Stimulated activated CD8-positive, alpha-beta memory T cell treated with anti-CD3 and anti-CD28 coated beads, Interleukin-2, amount 100 ng/mL, for 1 hour (primary cell): Measurements from ENCODE around the gene SLC2A4RG.

Experiments used
- DNase-seq, 2 donors: peaks; one replicate each; pipeline ENCODE4 v3.0.0-alpha.2; 2020; ENCODE audit warnings: low read depth in 2 of 2

SLC2A4RG gene

DNA sequence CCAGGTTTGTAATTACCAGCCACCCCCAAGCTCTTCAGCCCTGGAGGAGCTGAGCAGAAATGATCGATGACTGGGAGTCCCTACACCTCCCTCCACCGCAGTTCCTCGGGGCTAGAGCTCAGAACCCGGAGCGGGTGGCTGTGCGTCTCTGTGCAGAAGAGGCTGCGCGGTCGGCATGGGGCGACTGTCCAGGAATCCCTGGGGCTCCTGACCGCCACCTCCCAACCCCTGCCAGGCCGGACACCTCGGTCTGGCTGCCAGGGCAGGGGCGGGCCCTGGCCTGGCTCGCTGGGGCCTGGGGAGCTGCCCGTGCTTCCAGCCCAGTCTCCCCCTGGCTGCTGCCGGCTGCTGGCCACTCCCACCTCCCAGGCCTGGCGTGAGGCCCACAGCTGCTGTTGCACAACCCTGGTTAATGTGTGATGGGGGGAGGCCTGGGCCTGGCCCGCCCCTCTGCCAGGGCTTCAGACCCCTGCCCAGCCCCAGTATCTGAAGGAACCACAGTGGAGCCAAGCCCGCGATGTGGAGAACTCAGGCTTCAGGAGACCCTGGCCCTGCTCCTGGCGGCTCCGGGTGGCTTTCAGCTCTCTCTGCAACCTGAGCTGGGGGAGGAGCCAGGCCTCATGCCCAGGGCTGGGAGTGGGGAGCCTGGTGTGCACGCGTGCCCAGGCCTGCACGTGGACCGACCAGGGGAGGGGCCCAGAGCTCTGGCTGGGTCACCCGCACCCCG, 1.2 kb downstream of the SLC2A4RG start:
- no peak for DNase-seq

DNA sequence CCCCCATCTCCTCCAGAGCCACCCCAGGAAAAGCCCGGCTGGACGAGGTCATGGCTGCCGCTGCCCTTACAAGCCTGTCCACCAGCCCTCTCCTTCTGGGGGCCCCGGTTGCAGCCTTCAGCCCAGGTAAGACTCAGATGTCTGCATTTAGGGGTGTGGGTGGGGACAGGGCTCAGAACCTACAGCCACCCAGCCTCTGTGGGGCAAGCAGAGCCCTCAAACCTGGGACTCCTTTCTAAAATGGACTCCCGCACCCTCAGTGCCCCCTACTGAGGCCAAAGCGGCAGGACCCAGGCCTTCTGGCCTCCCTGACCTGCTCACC, 1.7 kb downstream of the SLC2A4RG start:
- no peak for DNase-seq

GRCh38 chr20:63741676-63742380, 2.3 kb downstream of the SLC2A4RG start:
- no peak for DNase-seq

DNA sequence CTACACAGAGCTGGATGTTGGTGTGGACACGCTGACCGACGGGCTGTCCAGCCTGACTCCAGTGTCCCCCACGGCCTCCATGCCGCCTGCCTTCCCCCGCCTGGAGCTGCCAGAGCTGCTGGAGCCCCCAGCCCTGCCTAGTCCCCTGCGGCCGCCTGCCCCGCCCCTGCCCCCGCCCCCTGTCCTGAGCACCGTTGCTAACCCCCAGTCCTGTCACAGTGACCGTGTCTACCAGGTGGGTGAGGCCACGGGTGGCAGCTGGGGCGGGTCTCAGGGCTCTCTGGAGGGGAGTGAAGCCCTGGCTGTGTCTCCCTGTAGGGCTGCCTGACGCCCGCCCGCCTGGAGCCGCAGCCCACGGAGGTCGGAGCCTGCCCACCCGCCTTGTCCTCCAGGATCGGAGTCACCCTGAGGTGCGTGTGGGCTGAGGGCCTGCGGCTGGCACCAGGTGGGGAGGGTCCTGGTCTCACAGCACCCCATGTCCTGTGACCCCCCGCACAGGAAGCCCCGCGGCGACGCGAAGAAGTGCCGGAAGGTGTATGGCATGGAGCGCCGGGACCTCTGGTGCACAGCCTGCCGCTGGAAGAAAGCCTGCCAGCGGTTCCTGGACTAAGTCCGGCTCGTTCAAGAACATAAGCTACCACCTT, 2.9 kb downstream of the SLC2A4RG start:
- DNase-seq = no peak

- DNase-seq = no peak
Observed at GRCh38 chr20:63743210-63743970, 3.8 kb downstream of the SLC2A4RG start.

DNA sequence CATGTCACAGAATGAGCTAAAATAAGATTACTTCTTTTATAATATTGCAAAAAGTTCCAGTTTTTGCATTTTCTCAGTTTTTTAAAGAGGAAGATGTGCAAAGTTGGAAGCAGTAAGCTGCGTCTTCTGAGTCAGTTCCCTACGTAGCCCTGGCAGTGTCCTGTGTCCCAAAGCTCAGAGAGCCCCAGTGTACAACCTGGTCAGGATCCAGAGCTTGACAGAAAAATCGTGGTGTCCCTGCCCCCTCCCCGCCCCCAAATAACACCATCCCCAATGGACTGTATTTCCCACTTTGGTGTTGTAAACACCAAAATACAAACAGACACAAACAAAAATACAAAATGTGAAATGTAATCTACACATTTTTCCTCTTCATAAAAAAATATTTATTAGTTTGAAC, 4.6 kb downstream of the SLC2A4RG start:
- DNase-seq = no peak

DNA sequence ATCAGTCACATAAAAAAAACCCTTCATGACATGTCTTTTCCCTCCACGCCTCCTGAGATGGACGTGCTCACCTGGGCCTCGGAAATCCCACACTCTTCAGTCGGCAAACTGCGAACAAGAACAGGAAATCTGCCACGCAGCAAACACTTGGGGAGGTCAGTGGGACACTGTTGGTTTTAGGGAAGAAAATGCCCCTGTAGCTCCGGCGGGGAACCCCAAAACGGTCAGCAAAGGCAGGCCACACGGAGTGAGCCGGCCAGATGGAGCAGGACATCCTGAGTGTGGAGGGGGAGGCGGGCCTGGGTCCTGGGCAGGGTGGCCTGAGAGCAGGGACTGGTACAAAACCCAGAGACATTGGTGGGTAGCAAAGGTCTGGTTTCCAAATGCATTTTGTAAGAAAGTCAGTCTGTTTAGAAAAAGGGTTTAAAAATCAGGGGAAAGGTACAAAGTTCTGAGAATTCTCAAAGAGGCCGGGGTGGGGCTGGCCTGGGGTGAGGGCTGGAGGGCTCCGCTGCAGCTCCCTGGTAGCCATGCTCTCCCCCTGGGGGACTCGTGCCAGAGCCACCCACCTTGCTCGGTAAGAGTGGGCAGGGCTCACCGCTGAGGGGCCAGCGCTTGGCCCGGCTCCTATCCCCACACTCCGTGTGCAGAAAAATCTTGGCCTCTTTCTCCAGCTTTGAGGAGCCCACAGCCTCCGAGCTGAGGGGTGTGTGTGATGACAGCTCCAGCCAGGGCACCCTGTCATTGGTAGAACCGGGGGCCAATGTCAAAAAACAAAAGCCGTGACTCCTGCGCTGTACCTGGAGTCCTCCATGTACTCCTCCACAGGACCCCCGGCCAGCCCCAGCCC, 5.2 kb downstream of the SLC2A4RG start:
- no peak for DNase-seq

DNA sequence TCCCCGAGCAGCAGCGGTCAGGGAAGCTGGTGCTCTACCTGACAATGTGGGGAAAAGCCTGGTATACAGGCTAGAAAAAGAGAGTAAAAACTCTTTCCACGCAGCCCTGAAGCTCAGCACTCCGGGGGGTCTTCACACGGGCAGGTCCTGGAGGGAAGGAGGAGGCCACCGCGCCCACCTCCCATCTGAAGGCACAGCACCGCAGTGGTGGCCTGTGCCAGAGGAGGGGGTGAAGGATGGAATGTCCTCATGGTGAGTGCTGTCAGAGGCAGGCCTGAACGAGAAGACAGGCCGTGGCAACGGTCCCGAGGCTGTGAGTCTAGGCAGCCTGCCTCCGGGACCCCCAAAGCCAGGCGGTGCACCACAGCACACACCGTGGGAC, 5.8 kb downstream of the SLC2A4RG start:
- no peak for DNase-seq

GRCh38 chr20:63745961-63746731, 6.6 kb downstream of the SLC2A4RG start:
- DNase-seq = no peak

DNA sequence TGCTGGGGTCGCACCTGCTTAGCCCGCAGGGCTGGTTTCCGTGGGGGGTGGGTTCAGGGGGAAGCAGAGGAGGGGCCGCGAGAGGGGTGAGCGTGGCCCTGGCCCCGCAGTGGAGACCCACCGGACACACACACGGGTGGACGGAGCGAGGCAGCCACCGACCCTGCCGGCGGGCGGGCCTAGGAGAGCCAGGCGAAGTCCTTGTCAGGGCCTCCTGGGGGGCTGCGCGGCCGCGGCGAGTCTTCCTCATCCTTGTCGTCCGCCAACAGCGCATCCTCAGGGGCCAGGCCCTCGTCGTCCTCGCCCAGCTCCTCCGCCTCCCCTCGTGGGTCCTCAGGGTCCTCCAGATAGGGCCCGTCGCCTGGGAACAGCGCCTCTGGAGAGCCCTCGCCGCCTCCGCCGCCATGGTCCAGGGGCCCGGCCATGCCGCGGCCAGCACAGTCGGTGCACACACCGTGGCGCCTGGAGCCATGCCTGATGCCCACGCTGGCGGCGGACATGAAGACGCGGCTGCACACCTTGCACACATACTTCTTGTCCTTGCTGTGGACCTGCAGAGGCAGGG, 7.3 kb downstream of the SLC2A4RG start:
- DNase-seq = no peak

- no peak for DNase-seq
Observed at GRCh38 chr20:63747622-63748069, 8.1 kb downstream of the SLC2A4RG start.

- DNase-seq = no peak
Observed at GRCh38 chr20:63748070-63748933, 8.7 kb downstream of the SLC2A4RG start.

- DNase-seq = no peak
Observed at GRCh38 chr20:63748934-63749270, 9.3 kb downstream of the SLC2A4RG start.

DNA sequence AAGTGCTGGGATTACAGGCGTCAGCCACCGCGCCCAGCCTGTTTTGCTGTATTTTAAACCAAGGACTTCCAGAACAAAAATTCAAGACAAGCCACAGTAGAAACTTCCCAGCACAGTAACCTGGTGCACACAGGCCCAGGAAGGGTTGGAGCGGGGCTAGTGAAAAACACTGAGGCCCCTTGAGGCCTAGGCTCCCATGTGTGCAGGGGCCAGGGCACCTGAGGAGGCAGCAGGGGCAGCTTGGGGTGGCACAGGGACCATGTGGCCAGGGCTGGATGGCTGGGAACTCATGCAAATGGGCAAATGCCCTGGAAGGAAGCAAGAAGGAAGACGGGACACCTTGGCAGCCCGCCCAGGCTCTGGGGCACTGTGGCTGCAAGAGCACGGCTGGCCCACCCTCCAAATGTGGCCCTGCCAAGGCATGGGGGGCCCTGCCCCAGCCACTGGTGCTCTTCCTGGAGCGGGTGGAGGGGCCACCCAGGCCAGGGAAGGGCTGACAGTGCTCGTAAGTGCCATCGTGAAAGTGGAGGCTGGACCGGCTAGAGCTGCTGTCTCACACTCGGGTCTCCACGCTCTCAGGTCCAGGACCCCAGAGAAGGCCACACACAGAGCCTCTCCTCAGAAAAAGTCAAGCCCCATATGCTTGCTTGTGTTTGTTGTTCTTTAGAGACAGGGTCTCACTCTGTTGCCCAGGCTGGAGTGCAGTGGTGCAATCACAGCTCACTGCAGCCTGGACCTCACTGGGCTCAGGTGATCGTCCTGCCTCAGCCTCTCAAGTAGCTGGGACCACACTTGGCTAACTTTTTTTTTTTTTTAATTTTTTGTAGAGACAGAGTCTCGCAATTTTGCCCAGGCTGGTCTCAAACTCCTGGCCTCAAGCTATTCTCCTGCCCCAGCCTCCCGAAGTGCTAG, 10.3 kb downstream of the SLC2A4RG start:
- no peak for DNase-seq

DNA sequence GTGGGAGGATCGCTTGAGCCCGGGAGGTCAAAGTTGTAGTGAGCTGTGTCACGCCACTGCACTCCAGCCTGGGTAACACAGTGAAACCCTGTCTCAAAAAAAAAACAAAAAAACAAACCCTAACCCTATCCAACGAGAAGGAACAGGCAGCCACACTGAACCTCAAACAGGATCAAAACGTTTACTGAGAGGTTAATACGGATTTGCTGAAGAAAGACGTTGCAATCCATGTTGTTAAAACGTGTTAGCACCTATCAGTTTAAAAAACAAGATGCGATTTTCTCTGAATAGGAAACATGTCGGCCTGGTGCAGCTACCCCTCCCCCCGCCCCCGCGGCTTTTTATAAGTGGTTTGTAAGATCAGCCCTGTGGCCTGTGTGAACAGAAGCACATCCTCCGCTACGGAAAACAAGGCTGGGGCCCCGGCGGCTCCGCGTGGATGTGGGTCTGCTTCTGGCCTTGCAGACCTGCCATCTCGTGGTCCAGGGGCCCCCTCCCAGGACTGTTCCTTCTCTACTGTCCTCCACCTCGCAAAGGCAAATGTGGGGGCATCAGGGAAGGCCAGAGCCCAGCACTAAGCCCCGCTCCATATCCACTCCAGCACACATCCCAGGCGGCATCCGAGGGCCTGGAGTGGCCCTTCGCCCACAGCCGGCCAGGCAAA, 11.4 kb downstream of the SLC2A4RG start:
- peak in 1 of 2 donors; percentile 48 for DNase-seq

DNA sequence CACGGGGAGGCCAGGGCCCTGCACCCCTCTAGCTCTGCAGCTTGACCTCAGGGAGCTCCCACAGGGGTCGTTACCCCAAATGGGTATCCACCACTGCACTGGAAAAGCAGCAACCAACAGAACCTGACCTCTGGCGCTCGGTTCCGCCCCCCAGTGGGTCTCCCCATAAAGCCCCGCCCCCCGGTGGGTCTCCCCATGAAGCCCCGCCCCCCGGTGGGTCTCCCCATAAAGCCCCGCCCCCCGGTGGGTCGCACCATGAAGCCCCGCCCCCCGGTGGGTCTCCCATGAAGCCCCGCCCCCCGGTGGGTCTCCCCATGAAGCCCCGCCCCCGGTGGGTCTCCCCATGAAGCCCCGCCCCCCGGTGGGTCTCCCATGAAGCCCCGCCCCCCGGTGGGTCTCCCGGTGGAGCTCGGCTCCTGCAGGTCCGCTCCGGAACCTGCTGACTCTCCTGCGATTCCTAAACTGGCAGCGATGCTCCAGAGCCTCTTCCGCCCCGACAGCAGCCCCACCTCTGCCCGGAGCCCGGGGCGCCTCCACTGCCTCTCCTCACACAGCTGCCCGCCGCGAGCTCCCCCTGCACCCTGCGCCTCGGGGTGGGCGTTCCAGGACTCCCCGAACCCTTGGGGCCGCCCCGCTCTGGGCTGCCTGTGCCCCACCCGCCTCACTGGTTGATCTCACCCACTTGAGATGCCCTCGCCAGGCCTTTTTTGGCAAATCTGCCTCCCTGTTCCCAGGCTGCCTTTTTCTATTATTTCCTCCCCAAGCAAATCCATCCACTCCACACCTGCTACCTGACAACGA, 12.1 kb downstream of the SLC2A4RG start:
- no peak for DNase-seq
